Measurements from ENCODE around the gene ICE1.
"Not testable (repeated sequence)": the region's sequence is repeated elsewhere in the genome, so short reads cannot be mapped to it uniquely, and the experiment has no call there.

Gene ICE1, protein sequence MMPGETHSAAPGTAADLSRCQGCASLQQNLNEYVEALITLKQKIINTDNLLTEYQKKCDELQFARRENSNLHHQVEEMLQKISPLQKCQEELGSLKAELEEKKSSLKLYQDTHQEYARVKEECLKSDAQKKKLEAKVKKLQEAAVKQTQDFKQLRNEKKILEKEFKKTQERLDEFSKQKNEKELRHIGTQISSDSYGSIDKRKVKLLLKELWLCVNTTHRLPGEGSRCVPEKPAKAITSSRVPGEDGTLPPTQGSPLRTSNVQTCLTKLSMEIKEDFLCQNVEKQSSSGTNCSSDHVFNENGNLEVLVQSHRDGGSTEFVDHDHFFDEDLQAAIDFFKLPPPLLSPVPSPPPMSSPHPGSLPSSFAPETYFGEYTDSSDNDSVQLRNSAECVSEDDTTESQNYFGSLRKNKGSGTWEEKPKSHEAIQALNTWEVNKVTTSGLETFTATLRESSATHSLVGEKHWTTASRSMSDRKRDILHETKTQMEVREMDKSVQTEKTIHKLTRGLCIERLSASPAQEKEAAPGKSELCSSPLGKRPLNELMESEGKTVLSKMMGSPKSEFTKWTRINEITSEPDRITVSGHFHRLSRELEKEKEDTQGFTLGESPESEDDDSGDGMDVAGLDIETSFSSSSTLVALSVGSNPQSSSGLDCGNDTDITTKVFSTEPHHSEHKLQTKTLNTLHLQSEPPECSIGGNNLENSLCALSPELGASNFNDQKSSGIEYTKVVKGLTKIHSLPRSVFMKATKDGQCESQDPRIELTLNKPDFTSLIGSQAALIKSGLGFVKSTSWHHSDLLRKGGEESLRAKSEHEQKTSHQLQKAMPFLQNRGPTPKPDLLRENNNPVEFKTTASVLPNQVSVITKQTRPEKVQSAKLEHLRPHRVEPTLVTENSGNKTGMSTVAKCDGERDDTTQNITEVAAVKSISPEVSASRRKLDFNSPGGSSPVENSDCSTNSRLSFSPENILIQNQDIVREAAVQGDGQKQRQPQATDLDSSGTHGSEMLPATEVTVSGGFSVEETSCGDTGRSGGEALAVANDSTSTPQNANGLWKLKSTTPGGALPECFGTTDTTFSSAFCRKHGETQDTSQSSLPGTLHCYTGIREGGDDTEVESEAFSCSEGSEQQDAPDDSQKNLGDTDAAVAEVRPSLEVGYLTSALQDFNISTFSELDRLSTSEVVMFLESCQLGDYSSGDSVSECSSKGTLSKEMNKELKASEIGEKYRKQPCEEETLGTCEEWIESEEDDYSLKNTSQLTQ (N-terminal part only)

DNA sequence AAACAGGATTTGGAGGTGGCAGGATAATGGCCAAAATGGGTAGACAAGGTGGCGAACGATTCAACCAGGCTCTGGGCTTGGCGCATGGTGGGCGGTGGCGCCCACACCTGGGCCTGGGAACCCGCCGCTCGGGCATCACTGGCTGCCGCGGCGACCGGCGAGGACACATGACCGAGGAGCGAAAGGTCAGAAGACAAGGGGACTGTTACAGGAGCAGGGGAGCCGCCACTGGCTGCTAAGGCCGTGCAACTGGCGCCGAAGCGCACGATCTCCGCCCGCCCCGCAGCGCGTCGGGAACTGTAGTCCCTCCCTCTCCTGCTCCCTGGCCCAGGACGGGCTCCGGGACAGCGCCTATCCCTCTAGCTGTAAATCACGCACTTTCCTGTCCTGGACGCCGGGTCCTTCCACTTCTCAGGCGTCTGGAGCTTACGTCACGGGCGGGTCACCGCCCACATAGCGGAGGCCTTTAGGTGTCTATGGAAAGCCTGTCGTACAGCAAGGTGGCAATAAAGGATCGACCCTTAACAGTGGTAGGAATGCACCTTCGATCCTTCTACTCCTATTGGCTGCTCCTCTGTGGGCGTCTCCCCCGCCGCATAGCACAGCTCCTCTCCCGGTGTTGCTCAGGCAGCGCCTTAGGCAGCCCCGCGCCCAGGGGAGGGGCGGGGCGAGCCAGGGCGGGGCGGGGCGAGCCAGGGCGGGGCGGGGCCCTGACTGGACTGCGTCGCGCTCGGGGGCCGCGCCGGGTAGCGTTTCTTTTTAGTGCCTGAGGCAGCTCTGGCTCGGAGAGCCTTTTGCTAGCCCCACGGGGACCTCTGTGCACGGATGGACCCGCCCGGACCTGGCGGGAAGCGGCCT, at the start of gene ICE1:
TSS of gene ICE1 (plus strand) at position 717 of the 858 bp plus-strand sequence. CDS start 239 bp downstream, outside the sequence.
- FAIRE-seq, result no peak

DNA sequence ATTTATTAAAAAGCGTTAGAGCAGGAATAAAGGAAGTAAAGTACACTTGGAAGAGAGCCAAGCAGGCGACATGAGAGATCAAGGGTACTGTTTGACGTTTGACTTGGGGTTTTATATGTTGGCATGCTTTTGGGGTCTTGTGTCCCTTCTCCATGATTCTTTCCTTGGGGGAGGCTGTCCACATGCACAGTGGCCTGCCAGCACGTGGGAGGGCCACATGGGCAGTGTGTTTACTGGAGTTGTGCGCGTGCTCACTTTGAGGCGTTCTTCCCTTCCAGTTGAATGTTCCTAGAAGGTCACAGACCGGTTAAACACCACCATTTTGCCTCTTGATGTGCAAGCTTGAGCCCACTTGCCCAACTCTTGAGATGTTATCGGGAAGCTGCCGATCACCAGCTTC, 49.5 kb upstream of the ICE1 start:
- no peak for FAIRE-seq

DNA sequence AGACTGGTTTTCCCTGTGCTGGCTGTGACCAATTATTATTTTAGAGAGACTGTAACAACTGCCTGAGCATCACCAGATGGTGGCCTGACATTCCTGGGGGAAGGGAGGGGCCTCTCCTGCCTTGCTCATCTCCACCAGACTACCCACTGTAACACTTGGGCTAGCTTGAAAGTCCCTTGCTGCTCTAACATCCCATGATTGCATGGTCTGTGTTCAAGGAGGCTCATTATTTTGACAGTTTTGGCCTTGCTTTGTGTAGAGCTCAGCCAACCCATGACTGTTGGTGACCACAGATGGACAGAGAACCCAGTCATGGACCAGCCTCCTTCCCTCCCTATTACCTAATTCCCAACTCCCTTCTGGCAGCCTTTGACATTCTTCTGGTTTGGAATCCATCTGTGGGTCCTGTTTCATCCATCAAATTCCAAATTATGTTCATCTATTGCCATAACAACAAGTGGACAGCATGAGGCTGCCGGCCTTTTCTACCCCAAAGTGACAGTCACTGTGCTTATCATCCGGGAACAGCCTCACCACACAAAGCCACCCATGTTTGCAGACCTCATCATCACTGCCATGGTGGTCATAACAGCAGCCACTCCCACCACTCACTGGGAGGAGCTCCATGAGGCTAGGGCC, 49.0 kb upstream of the ICE1 start:
- no peak for FAIRE-seq

DNA sequence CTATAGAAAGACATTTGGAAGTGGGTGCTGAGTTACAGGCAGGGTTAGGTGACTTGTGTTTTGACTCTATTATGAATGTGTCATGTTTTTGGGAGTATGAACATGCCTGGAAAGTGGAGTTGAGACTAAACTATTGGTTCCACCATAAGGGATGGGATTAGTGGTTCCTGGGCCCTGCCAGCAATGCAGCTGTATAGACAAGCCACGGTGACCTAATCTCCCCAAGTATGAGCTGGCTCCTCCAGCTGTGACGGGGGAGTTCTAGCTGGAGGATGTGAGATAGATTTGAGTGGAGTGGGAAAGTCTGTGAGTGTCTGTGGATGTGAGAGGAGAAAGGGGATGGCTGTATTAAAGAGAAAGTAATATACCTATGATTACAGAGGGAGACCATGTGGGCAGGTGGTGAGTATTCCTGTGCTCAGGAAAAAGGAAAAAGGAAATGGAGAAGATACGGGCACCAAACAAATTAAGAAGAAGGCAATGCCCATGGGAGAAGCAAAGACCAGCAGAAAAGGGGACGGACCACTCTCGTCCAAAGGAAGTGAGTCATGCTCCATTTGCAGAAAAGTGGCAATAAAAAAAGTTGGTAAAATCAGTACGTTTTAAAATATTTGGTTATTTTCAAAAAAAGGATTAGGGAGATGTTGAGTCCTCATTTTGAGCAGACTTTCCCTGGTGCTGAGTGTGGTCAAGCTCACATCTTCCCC, 48.3 kb upstream of the ICE1 start:
- FAIRE-seq, result no peak

DNA sequence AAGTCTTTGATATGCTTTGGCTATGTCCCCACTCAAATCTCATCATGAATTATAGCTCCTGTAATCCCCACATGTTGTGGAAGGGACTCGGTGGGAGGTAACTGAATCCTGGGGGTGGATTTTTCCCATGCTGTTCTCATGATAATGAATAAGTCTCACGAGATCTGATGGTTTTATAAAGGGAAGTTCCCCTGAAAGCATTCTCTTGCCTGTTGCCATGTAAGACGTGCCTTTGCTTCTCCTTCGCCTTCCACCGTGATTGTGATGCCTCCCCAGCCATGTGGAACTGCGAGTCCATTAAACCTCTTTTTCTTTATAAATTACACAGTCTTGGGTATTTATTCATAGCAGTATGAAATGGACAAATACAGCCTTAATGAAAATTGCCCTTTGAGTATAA, 44.7 kb upstream of the ICE1 start:
- FAIRE-seq, result no peak

DNA sequence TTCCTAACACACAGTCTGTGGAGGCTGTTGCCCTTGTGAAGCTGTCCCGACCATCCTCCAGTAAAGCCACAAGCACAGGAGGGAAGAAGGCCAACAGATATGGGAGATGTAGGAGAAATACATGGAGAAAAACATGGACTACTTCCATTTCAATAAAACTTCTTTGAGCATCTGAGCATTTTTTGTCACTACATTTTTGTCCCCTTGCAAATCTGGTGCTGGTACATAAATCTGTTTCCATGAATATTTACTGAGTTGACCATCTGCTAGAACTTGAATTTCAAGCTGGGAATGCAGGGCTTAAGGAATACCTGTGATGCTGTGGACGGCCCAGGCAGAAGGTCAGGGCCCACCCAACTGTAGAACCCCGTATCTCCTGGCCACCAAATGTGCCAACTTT, 43.9 kb upstream of the ICE1 start:
- no peak for FAIRE-seq

DNA sequence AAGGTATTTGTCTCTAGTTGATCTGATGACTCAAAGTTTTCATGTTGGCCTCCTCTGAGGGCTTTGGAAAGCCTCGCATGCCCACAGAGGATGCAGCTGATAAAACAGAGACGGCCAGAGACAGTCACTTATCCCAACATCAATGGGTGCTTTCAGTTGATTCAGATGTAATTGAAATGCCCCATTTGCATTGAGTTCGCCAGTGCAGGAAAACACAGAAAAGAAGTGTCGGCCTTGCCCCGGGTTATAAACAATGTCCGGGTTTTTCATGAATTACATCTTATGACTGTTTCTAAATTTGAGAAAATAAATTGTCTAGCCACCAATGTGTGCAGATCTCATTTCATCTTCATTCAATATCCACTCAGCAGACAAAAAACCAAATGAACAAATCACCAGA, 42.2 kb upstream of the ICE1 start:
- no peak for FAIRE-seq

DNA sequence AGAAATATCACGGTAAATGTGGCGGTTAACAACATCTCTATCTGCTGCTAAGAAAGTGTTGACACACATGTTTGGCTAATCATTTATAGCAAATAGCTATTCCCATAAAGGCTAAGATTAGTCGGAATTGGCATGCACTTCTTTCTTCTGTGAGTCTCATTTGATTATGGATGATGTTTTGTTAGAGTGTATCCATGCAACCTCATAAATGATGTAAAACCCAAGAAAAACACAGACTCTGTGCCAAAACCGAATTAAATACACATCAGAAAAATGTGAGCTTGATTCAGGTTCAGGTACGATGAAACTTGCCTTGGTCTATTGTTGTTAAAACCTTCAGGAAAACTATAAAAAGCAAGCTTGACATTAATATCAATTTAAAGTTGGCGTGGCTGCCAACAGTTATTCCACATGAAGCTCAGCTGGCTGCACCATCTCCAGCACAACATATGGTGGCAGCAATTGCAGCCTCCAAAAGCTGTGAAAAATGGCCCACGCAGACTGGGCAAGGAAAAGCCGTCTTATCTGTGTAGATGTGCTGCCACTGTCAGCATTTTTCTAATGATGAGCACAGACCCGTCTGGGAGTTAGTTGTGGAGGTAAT, 41.1 kb upstream of the ICE1 start:
- FAIRE-seq, result peak; percentile 5

DNA sequence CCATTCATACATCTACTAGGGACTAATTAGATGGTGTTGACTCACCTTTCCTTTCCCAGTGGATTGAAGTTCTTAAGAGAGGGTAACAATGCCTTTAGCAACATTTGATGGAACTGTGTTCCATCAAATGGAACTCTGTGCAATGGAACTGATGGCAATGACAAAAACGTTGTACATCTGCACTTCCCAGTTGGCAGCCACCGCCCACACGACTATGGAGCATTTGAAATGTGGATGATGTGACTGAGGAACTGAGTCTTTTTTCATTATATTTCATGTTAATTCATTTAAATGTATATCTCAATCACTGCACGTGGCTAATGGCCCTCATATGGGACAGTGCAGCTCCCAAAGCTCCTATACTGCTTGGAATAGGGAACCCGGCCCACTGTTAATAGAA, 39.0 kb upstream of the ICE1 start:
- FAIRE-seq, result no peak

DNA sequence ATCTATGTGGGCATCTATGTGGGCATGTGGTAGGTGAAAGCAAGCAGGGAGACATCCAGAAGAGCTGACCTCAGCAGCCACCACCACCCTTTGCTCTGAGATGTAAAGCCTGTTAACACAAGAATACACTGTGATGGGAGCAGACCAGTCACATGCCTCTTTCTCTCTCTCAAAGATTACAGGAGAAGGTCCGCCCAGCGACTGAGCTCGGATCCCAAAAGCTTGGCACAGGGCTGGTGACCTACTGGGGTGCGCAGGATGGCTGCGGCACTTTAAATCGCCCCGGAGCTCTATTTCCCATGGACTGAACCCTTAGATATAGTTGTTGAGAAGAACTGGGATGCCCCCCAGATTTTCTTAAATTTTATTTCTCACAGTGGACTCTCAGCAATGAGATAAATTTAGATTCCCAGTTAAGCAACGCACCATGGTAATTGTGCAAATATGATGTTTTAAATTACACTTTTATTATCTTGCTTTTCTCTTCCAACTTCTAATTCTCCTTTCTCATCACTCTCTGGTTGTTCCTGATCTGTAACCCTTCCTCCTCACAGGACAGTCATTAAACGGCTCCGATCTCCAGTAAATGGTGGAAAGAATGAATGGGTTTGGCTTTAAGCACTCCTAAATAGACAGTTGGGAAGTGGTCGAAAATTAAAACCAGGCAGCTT, 37.7 kb upstream of the ICE1 start:
- no peak for FAIRE-seq

DNA sequence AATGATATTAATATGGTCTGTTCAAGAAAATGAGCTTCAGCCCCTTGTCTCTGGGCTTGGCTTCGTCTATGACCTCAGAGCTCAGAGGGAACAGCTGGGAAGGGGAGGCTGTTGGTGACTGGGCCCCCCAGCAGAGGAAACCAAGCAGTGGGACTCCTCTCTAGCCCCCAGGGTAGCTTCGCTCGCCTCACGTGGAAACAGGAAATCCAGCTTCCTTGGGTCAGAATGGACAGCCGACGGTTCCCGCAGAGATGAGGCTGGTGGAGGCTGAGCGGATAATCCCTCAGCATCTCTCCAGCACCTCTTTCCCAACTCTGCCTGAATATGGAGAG, 37.2 kb upstream of the ICE1 start:
- FAIRE-seq, result no peak

DNA sequence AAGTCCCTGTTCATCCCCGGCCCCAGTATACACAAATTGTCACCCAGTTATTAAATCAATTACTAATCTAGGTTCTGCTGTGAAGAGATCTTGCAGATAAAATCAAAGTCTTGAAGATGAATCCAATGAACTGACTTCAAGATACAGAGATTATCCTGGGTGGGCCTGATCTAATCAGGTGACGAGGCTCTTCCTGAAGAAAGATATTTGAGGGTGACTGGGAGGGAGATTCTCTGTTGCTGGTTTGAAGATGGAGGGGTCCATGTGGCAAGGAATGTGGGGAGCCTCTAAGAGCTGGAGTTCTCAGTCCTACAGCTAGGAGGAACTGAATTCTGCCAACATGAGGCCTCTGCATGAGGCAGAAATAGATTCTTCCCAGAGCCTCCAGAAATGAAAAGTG, 36.1 kb upstream of the ICE1 start:
- no peak for FAIRE-seq

DNA sequence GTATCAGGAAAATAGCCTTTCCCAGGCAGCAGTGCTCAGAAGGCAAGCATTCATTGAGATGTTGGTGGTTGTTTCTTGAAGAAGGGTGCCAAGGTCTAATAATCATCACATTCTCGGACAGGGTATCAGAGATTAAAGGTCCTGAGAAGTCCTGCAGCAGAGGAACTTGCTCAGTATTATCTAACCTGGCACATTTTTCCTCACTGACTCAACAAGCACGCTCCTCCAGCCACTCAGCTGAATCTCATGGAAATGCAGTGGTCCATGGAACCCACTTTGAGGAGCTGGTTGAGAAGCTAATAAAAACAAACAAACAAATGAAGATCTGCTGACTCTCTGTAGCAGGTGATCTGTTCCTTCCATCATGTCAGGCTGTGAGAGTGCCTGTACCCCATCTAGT, 35.3 kb upstream of the ICE1 start:
- FAIRE-seq, result no peak

DNA sequence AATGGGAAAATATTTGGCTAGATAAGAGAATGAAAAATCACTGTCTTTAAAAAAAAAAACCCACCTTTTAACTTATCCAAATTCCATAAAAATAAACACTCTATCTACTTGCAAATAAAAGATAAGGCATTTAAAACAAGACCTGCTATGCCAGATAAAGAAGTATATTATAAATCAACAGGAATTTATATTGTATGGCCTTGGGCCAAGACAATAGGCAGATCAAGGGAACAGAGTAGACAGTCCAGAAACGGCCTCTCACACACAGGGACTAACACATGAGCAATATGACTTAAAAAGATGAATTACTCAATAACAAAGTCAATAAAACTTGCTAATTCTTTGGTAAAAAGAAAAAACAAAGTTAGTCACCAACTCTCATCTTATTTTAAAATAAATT, 34.7 kb upstream of the ICE1 start:
- FAIRE-seq, result no peak

DNA sequence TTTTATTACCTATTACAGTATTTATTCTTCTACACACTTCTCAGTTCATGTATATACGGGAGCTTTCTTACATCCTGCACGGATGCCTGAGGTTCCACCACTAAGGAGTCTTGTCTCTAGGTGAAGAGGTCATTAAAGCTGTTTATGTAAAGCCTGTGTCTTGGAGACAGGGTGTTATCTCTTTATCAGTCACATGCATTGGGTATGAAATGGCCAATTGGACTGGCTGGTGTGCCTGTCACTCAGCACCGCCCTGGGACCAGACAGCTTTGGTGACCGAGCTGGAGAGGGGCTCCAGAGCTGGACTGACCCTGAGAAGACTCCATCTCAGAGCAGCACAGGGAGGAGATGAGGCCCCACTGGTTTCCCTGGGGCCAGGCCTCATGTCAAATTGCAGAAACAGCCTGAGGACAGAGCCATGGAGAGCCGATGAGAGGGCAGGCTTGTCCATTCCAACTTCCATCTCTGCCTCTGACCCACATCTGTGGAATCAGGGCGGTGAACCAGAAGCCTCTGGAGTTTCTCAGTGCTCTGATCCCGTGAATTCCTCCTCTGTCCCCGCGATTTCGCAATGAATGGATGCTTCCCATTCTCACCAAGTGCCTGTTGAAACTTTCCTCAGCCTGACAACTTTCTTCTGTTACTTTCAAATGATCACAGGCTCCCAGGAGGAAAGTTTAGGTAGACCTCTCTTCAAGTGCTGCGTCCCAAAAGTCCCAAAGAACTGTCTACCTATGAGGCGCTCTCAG, 32.2 kb upstream of the ICE1 start:
- not testable (repeated sequence) for FAIRE-seq

DNA sequence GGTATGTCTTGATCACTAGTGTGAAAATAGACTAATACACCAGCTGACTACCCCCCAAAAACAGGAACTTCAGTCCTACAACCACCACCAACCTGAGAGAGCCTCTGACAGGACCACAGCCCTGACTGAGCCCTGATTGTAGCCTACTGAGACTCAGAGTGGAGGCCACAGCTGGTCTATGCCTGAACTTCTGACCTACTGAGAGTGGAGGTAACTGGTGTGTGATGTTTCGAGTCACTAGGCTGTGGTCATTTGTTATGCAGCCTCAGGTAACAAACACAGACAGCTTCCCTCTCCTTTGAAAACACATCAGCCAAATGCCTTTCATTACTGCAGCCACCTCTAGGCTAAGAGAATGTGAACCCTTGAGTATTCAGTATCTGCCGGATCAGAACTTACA, 30.0 kb upstream of the ICE1 start:
- FAIRE-seq, result not testable (repeated sequence)

DNA sequence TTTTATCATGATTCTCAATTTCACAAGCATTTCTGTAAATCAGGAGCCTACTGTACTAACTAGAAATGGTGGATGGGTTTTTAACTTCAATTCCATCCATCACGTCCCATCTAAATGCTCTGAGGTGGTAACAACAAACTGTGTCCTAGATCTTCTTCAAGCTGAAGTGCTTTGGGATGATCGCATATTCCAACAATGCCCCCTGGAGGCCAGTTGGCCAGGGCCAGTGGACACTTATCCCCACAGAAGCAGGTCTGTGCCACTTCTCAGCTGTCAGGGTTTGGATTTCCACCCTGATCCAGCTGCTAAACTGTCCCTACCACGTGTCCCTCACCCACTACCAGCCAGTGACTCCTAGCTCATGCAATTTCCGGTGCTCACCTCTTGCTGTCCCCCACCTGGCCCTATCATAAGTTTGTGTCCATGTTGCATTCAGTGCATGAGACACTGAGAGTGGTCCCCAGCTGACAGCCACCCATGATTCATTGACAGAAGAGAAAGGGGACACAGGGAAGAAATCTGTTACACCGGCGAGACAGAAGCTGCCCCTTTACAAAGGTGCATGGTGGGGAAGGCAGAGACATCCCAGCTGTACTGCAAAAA, 28.0 kb upstream of the ICE1 start:
- not testable (repeated sequence) for FAIRE-seq

DNA sequence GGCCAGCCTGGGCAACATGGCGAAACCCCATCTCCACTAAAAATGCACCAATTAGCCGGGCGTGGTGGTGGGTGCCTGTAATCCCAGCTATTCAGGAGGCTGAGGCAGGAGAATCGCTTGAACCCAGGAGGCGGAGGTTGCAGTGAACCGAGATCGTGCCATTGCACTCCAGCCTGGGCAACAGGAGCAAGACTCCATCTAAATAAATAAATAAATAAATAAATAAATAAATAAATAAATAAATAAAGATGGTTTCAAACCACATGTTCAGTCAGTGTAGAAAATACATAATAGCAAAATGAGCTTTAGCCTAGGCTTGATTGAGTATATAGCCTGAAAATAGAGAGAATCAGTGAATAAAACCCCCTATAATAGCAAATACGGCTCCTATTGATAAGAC, 27.4 kb upstream of the ICE1 start:
- FAIRE-seq, result not testable (repeated sequence)

DNA sequence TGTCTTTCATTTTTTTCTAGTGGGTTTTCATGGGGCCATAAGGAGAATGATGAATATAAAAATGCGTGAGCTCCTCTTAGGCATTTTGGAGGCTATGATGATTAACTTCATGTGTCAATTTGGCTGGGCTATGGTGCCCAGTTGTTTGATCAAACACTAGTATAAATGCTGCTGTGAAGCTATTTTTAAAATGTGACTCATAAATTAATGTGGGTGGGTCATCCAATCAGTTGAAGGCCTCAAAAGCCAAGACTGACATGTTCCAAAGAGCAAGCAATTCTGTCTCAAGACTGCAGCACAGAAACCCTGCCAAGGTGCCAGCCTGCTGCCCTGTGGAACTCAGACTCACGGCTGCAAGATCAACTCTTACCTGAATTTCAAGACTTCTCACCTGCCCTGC, 24.4 kb upstream of the ICE1 start:
- no peak for FAIRE-seq
